ENCODE data around the gene TTC3. TPM values are rescaled to one million over a fixed set of nuclear protein-coding genes. Genes with fewer than 3 reads are reported as not detected.
A peak's percentile ranks its signal among the peaks of the same experiment; 100 is the strongest.

Gene TTC3
- total RNA-seq, 1 experiment from 2014 or later: 71.5 TPM

DNA sequence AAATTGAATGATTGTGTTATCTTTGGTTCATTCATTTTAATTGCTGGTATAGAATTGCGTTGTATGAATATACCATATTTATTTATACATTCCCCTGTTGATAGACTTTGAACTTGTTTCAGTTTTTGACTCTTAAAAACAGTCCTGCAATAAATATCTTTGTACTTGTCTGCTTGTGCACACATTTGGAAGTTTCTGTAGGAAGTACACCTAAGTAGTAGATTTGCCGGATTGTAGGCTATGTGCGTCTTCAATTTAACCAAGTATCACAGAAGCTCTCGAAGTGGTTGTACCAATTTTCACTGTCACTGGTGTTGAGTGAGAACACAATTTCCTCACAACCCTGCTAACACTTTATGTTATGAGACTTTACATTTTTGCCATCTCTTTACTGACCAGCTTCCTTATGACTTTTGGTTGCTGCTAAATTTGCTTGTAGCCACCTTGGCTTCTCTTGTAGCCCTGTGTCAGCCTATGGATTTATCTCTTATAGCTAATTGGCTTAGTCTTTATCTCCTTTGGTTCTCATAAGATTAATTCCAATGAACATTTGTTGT is 2.2 kb downstream of the TTC3 start:
- Histone ChIP-seq H3K4me1 (ENCODE audit: control insufficient read depth in 1 of 2, insufficient read depth in 2 of 2, low read length in 2 of 2) (peaks cover 14 to 31% of the 10 kb centered on the region in 2 experiments), H3K36me3 (ENCODE audit: control insufficient read depth in 1 of 2, insufficient read depth in 2 of 2, low read length in 2 of 2) (no peaks in the 10 kb centered on the region), H3K9me3 (ENCODE audit: control insufficient read depth in 1 of 2, insufficient read depth in 1 of 2, low read depth in 1 of 2, low read length in 2 of 2) (no peaks in the 10 kb centered on the region), H3K4me2 (ENCODE audit: low read length) (peak overlapping the region; percentile 94; the same call in 1 of the 2 replicates), H3K79me2 (ENCODE audit: insufficient read depth, low read length) (peaks cover 74% of the 10 kb centered on the region), H2AFZ (ENCODE audit: low read depth, low read length, poor library complexity, severe bottlenecking) (no peak overlapping the region), H3K4me3 (replicated peaks in 1 of 2; ENCODE audit: low read depth in 1 of 2, low read length in 2 of 2) (no peak overlapping the region; a peak in 1 of 4 replicates), H3K27ac (ENCODE audit: low read depth, low read length) (no peak overlapping the region), H3K27me3 (ENCODE audit: insufficient read depth, low read length) (no peaks in the 10 kb centered on the region), H3K9me2 (ENCODE audit: insufficient read depth) (no peaks in the 10 kb centered on the region), H3K9ac (ENCODE audit: low read length) (no peak overlapping the region), H4K20me1 (ENCODE audit: insufficient read depth) (peaks cover 11% of the 10 kb centered on the region; the same call in 1 of the 2 replicates)
- ChIA-PET CTCF (no interaction called here), POLR2A (no interaction called here), RAD21 (ENCODE audit: low non-redundant PET in 1 of 2, low total read pairs in 2 of 2, uncharacterized antibody in 2 of 2, unreplicated experiment in 2 of 2) (no interaction called here)
- ATAC-seq (no peak), DNase-seq (ENCODE audit: low read depth, low spot score) (no peak)
- BruUV-seq (replicated peaks): TSS peak; percentile 37
- TF ChIP-seq POLR2AphosphoS5 (IDR thresholded peaks at IDR 0.05; ENCODE audit: low read depth, low read length) (no peak), EZH2phosphoT487 (IDR thresholded peaks at IDR 0.05; ENCODE audit: borderline replicate concordance) (no peak), EZH2 (IDR thresholded peaks at IDR 0.05) (no peak), JUND (IDR thresholded peaks at IDR 0.05) (no peak), RAD21 (IDR thresholded peaks at IDR 0.05; ENCODE audit: low read depth) (no peak), TCF7L2 (IDR thresholded peaks at IDR 0.05; ENCODE audit: borderline replicate concordance, extremely low read depth, insufficient read depth, insufficient read length) (no peak), ZNF274 (IDR thresholded peaks at IDR 0.05; ENCODE audit: low read depth, low read length) (no peak), CEBPB (IDR thresholded peaks at IDR 0.05; ENCODE audit: low read depth) (no peak), SRF (IDR thresholded peaks at IDR 0.05; ENCODE audit: low read depth) (no peak), FOSL1 (IDR thresholded peaks at IDR 0.05; ENCODE audit: low read depth) (no peak), CBX3 (IDR thresholded peaks at IDR 0.05; ENCODE audit: low read depth) (no peak)
- TF ChIP-seq, protein P1, sequence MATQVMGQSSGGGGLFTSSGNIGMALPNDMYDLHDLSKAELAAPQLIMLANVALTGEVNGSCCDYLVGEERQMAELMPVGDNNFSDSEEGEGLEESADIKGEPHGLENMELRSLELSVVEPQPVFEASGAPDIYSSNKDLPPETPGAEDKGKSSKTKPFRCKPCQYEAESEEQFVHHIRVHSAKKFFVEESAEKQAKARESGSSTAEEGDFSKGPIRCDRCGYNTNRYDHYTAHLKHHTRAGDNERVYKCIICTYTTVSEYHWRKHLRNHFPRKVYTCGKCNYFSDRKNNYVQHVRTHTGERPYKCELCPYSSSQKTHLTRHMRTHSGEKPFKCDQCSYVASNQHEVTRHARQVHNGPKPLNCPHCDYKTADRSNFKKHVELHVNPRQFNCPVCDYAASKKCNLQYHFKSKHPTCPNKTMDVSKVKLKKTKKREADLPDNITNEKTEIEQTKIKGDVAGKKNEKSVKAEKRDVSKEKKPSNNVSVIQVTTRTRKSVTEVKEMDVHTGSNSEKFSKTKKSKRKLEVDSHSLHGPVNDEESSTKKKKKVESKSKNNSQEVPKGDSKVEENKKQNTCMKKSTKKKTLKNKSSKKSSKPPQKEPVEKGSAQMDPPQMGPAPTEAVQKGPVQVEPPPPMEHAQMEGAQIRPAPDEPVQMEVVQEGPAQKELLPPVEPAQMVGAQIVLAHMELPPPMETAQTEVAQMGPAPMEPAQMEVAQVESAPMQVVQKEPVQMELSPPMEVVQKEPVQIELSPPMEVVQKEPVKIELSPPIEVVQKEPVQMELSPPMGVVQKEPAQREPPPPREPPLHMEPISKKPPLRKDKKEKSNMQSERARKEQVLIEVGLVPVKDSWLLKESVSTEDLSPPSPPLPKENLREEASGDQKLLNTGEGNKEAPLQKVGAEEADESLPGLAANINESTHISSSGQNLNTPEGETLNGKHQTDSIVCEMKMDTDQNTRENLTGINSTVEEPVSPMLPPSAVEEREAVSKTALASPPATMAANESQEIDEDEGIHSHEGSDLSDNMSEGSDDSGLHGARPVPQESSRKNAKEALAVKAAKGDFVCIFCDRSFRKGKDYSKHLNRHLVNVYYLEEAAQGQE (IDR thresholded peaks at IDR 0.05; ENCODE audit: low read depth): no peak
- TF ChIP-seq, protein P2, sequence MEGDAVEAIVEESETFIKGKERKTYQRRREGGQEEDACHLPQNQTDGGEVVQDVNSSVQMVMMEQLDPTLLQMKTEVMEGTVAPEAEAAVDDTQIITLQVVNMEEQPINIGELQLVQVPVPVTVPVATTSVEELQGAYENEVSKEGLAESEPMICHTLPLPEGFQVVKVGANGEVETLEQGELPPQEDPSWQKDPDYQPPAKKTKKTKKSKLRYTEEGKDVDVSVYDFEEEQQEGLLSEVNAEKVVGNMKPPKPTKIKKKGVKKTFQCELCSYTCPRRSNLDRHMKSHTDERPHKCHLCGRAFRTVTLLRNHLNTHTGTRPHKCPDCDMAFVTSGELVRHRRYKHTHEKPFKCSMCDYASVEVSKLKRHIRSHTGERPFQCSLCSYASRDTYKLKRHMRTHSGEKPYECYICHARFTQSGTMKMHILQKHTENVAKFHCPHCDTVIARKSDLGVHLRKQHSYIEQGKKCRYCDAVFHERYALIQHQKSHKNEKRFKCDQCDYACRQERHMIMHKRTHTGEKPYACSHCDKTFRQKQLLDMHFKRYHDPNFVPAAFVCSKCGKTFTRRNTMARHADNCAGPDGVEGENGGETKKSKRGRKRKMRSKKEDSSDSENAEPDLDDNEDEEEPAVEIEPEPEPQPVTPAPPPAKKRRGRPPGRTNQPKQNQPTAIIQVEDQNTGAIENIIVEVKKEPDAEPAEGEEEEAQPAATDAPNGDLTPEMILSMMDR (IDR thresholded peaks at IDR 0.05 in 2 of 3, conservative IDR thresholded peaks at IDR 0.05 in 1 of 3; ENCODE audit: borderline replicate concordance in 1 of 3, insufficient read depth in 1 of 3, low read depth in 2 of 3, low read length in 2 of 3): no peak
- TF ChIP-seq, protein P3, sequence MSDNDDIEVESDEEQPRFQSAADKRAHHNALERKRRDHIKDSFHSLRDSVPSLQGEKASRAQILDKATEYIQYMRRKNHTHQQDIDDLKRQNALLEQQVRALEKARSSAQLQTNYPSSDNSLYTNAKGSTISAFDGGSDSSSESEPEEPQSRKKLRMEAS (IDR thresholded peaks at IDR 0.05): no peak
- intact Hi-C loops (cut with micrococcal nuclease): no loop called here

Data from HCT116 (cell line).